GM18951 (cell line): ENCODE results near the gene TMPRSS4.

Experiments used
- POLR2A ChIP-seq: IDR thresholded peaks from 4 replicates; pipeline ENCODE4 v1.6.1; 2011; ENCODE audit warnings: mild to moderate bottlenecking; ENCODE audit not compliant: insufficient read length, insufficient read depth; ENCODE audit errors: extremely low read depth
- in situ Hi-C: fragments of 300-500 bp; cut with MboI; formaldehyde crosslinking; loops from one replicate; pipeline ENCODE4 v1.12.0; 2022; ENCODE audit warnings: low sequenced_read_pairs, mixed read lengths, inconsistent platforms; ENCODE audit not compliant: unreplicated experiment

The TMPRSS4 gene

GRCh38 chr11:118050208-118050891 lies 26.5 kb upstream of the TMPRSS4 start:
- no peak for TF ChIP-seq POLR2A
- in situ Hi-C loops, result loop anchor here (5.0 kb wide), 1 partner anchor 103 kb away; no protein-coding TSS in a partner anchor

GRCh38 chr11:118051136-118051610 lies 25.7 kb upstream of the TMPRSS4 start:
- TF ChIP-seq POLR2A, result no peak
- in situ Hi-C loops, result loop anchor here (5.0 kb wide), 1 partner anchor 104 kb away; no protein-coding TSS in a partner anchor

GRCh38 chr11:118051611-118052461 lies 25.0 kb upstream of the TMPRSS4 start:
- in situ Hi-C loops, result loop anchor here (5.0 kb wide), 1 partner anchor 105 kb away; no protein-coding TSS in a partner anchor
- no peak for TF ChIP-seq POLR2A

- no peak for TF ChIP-seq POLR2A
- in situ Hi-C loops, result loop anchor here (5.0 kb wide), 1 partner anchor 105 kb away; no protein-coding TSS in a partner anchor
Measured at GRCh38 chr11:118052581-118053206, 24.2 kb upstream of the TMPRSS4 start.

GRCh38 chr11:118054712-118055640 lies 21.9 kb upstream of the TMPRSS4 start:
- in situ Hi-C loops, result loop anchor here (5.0 kb wide), 1 partner anchor 108 kb away; no protein-coding TSS in a partner anchor
- TF ChIP-seq POLR2A, result no peak

GRCh38 chr11:118055966-118056365 lies 20.9 kb upstream of the TMPRSS4 start:
- TF ChIP-seq POLR2A, result no peak
- in situ Hi-C loops, result no loop called here

GRCh38 chr11:118056806-118057205 lies 20.1 kb upstream of the TMPRSS4 start:
- no peak for TF ChIP-seq POLR2A
- in situ Hi-C loops, result no loop called here

- TF ChIP-seq POLR2A, result no peak
- in situ Hi-C loops, result no loop called here
Measured at GRCh38 chr11:118057251-118058145, 19.4 kb upstream of the TMPRSS4 start.

GRCh38 chr11:118058311-118059245 lies 18.3 kb upstream of the TMPRSS4 start:
- TF ChIP-seq POLR2A, result no peak

GRCh38 chr11:118059246-118059940 lies 17.5 kb upstream of the TMPRSS4 start:
- no peak for TF ChIP-seq POLR2A
- in situ Hi-C loops, result no loop called here

More at GRCh38 chr11:118058311-118059245, 18.3 kb upstream of the TMPRSS4 start:
- in situ Hi-C loops, result no loop called here
